PC-9 (cell line): ENCODE results near the gene RFLNA. TPM values are rescaled to one million over a fixed set of nuclear protein-coding genes. Genes with fewer than 3 reads are reported as not detected.

Experiments
- BruUV-seq: library from RNA; stranded (reverse); fragments of 400-500 nt; replicated peaks from 2 replicates; lab custom pipeline; 2021; lab: Mats Ljungman, UMichigan
- CTCF ChIA-PET: fragments of 300-600 bp; sonication (Branson Sonifier 250); formaldehyde crosslinking; loops from one replicate; lab custom pipeline; 2022; ENCODE audit warnings: antibody characterized with exemption; lab: Charles Lee
- POLR2A ChIA-PET: fragments of 300-600 bp; sonication (Branson Sonifier 250); formaldehyde crosslinking; loops from one replicate; lab custom pipeline; 2022; ENCODE audit warnings: antibody characterized with exemption; ENCODE audit not compliant: unreplicated experiment; lab: Charles Lee
- DNase-seq, 2 experiments: peaks; one replicate each; pipeline versions ENCODE4 v3.0.0 to v3.0.0-alpha.2; 2015 to 2022; ENCODE audit warnings: mixed read lengths in 1 of 2
- H2AFZ ChIP-seq: fragments of 200-600 bp; sonication (generic); 2 replicates; pipeline ENCODE4 v1.8.1; 2017; ENCODE audit warnings: antibody characterized with exemption
- H3F3A ChIP-seq: fragments of 200-600 bp; sonication (generic); 2 replicates; pipeline ENCODE4 v1.8.1; 2017; ENCODE audit warnings: antibody characterized with exemption, mild to moderate bottlenecking, low read depth; ENCODE audit not compliant: insufficient read depth
- H3K27ac ChIP-seq: fragments of 200-600 bp; sonication (generic); 2 replicates; pipeline ENCODE4 v1.6.1; 2016; ENCODE audit warnings: mixed run types
- H3K27me3 ChIP-seq: fragments of 200-600 bp; sonication (generic); 2 replicates; pipeline ENCODE4 v1.6.1; 2016; ENCODE audit warnings: low read depth, mixed run types; ENCODE audit not compliant: insufficient read depth
- H3K36me3 ChIP-seq: fragments of 200-600 bp; sonication (generic); 2 replicates; pipeline ENCODE4 v1.6.1; 2016; ENCODE audit warnings: low read depth, mixed run types
- H3K4me1 ChIP-seq: fragments of 200-600 bp; sonication (generic); replicated peaks from 2 replicates; pipeline ENCODE4 v1.6.1; 2016; ENCODE audit warnings: mixed run types; ENCODE audit not compliant: insufficient read depth
- H3K4me2 ChIP-seq: fragments of 200-600 bp; sonication (generic); 2 replicates; pipeline ENCODE4 v1.6.1; 2017; ENCODE audit warnings: mixed run types
- H3K4me3 ChIP-seq: fragments of 200-600 bp; sonication (generic); 2 replicates; pipeline ENCODE4 v1.6.1; 2016; ENCODE audit warnings: mixed run types
- H3K79me2 ChIP-seq: fragments of 200-600 bp; sonication (generic); 2 replicates; pipeline ENCODE4 v1.6.1; 2017; ENCODE audit warnings: low read depth, mixed run types
- H3K9me2 ChIP-seq: fragments of 200-600 bp; sonication (generic); 2 replicates; pipeline ENCODE4 v1.8.1; 2017; ENCODE audit warnings: mild to moderate bottlenecking; ENCODE audit not compliant: insufficient read depth
- H3K9me3 ChIP-seq: fragments of 200-600 bp; sonication (generic); 2 replicates; pipeline ENCODE4 v1.8.1; 2016; ENCODE audit warnings: low read depth; ENCODE audit not compliant: insufficient read depth
- H4K20me1 ChIP-seq: fragments of 200-600 bp; sonication (generic); 2 replicates; pipeline ENCODE4 v1.8.1; 2017; ENCODE audit not compliant: insufficient read depth
- EZH2 ChIP-seq: fragments of 200-600 bp; sonication (generic); IDR thresholded peaks from 2 replicates; pipeline ENCODE4 v1.8.0; 2017; ENCODE audit warnings: antibody characterized with exemption, low read depth
- intact Hi-C: fragments of 100-400 bp; cut with micrococcal nuclease; formaldehyde crosslinking; loops from one replicate; pipeline ENCODE4 v1.10.0; 2022; ENCODE audit not compliant: unreplicated experiment
- total RNA-seq: library from RNA; stranded (reverse); gene quantifications from 2 replicates; pipeline ENCODE4 v1.2.3, GENCODE V29; 2021
- TF ChIP-seq, protein P1 (sequence below): fragments of 200-600 bp; sonication (generic); conservative IDR thresholded peaks from 2 replicates; pipeline ENCODE4 v1.6.1; 2017; ENCODE audit warnings: mixed run types, antibody characterized with exemption, mild to moderate bottlenecking, moderate library complexity

The RFLNA gene
- total RNA-seq, 1 experiment from 2014 or later: not detected

DNA sequence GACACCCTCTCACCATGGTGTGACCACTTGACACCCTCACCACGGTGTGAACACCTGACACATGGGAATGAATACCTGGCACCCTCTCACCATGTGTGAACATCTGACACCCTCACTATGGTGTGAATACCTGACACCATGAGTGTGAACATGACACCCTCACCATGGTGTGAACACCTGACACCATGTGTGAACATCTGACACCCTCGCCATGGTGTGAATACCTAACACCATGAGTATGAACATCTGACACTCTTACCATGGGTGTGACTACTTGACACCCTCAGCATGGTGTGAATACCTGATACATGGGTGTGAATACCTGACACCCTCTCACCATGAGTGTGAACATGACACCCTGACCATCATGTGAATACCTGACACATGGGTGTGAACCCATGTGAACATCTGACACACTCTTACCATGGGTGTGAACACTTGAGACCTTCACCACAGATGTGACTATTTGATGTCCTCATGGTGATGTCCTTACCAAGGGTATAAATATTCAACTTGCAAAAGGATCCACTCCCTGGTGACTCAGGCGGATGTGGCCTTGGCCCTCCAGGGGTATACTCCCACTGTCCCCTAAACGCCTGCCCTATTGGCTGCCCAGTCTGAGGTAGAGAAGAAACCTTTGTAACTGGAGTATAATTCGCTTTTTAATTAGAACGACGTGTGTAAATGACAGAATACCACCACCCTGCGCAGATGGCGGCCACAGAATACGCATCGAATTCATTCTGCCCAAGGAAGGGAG is 29.1 kb downstream of the RFLNA start:
- peaks cover 6% of the 10 kb centered on the region for H4K20me1 ChIP-seq
- no TSS peak for BruUV-seq
- no peaks in the 10 kb centered on the region for H3K9me2 ChIP-seq
- H2AFZ ChIP-seq: no peak overlapping the region
- peaks cover 5% of the 10 kb centered on the region for H3K9me3 ChIP-seq
- ChIA-PET POLR2A (no interaction called here), CTCF (no interaction called here)
- no peak overlapping the region for H3K27ac ChIP-seq
- H3K27me3 ChIP-seq: no peaks in the 10 kb centered on the region
- peaks cover 18% of the 10 kb centered on the region for H3K36me3 ChIP-seq
- H3F3A ChIP-seq: peaks cover 43% of the 10 kb centered on the region; the same call in 1 of the 2 replicates
- H3K4me2 ChIP-seq: no peak overlapping the region
- TF ChIP-seq EZH2: no peak
- TF ChIP-seq, protein P1, sequence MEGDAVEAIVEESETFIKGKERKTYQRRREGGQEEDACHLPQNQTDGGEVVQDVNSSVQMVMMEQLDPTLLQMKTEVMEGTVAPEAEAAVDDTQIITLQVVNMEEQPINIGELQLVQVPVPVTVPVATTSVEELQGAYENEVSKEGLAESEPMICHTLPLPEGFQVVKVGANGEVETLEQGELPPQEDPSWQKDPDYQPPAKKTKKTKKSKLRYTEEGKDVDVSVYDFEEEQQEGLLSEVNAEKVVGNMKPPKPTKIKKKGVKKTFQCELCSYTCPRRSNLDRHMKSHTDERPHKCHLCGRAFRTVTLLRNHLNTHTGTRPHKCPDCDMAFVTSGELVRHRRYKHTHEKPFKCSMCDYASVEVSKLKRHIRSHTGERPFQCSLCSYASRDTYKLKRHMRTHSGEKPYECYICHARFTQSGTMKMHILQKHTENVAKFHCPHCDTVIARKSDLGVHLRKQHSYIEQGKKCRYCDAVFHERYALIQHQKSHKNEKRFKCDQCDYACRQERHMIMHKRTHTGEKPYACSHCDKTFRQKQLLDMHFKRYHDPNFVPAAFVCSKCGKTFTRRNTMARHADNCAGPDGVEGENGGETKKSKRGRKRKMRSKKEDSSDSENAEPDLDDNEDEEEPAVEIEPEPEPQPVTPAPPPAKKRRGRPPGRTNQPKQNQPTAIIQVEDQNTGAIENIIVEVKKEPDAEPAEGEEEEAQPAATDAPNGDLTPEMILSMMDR: no peak
- intact Hi-C loops: loop anchor here (5.0 kb wide), 1 partner anchor 287 kb away; no protein-coding TSS in a partner anchor
- H3K4me1 ChIP-seq: no peaks in the 10 kb centered on the region
- no peaks in the 10 kb centered on the region for H3K79me2 ChIP-seq
- H3K4me3 ChIP-seq: no peak overlapping the region
- no peak for DNase-seq

DNA sequence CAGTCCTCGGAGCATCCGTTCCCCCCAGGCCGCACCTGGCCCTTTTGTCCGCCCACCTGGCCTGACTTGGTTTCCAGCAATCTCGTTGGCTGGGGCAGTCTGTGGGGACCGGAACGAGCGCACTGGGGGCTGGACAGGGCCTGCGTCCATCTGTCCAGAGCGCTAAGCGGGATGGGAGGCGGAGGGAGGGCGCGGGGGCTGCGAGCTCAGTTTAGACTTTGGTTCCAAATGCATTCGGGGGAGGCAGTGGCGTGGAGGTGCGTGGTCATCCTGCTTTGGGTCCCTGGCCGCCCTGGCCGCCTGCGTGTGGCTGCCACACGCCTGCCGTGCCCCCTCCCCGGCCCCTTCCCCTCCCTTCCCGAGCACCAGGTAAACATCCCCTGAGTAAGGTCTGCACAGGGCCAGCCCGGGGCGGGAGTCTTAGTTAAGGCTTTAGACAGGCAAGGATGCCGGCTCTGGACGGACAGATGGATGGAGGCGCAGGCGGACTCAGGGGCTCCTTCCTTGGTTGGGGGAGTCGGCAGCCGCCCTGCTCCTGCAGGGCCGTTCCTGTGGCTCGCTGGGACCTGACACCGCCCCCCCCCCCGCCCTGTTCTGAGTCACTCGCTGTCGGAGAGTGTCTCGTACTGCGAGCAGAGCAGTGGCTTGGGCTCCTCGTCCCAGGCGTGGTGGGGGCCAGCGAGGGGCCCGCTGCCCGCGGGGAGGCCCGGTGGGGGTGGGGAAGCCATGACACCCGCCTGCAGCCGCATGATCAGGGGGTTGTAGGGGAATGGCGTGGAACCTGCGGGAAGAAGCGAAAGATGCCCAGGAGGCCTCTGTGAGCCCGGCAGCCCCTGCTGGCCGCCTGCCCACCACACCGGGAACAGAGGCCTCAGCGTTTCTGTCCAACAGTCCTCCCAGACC is 30.2 kb downstream of the RFLNA start:
- Histone ChIP-seq H2AFZ (no peak overlapping the region), H3K4me3 (no peak overlapping the region), H4K20me1 (peaks cover 6% of the 10 kb centered on the region), H3F3A (peaks cover 48% of the 10 kb centered on the region; the same call in 1 of the 2 replicates), H3K27me3 (no peaks in the 10 kb centered on the region), H3K4me2 (no peak overlapping the region), H3K79me2 (no peaks in the 10 kb centered on the region), H3K9me2 (no peaks in the 10 kb centered on the region), H3K9me3 (peaks cover 5% of the 10 kb centered on the region), H3K4me1 (no peaks in the 10 kb centered on the region), H3K36me3 (peaks cover 21% of the 10 kb centered on the region), H3K27ac (no peak overlapping the region)
- intact Hi-C loops: loop anchor here (5.0 kb wide), 1 partner anchor 288 kb away; no protein-coding TSS in a partner anchor
- no peak for TF ChIP-seq EZH2
- TF ChIP-seq, protein P1: no peak
- no TSS peak for BruUV-seq
- CTCF ChIA-PET: no interaction called here
- POLR2A ChIA-PET: no interaction called here
- no peak for DNase-seq

DNA sequence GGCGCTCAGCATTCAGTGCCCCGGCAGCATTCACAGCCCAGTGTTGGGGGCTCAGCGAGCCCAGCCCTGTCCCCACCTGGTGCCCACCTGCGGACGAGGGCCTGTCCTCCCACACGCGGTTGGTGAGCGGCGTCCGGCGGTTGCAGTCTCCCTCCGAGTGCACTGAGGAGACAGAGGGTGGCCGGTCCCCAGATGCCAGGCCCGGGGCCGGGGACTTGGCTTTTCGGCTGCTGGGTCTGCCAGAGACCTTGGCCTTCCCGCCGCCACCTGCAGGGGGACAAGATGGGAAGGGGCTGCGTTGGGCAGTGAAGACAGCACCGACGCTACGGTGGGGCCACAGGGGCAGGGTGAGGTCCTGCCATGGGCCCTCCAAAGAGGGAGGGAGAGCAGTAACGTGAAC is 31.2 kb downstream of the RFLNA start:
- Histone ChIP-seq H3K79me2 (no peaks in the 10 kb centered on the region), H4K20me1 (peaks cover 5% of the 10 kb centered on the region), H3K4me1 (no peaks in the 10 kb centered on the region), H3K9me2 (no peaks in the 10 kb centered on the region), H3K4me2 (no peak overlapping the region), H3K9me3 (peaks cover 5% of the 10 kb centered on the region), H3K27ac (no peak overlapping the region), H2AFZ (no peak overlapping the region), H3K36me3 (peaks cover 25% of the 10 kb centered on the region), H3F3A (peaks cover 53% of the 10 kb centered on the region; the same call in 1 of the 2 replicates), H3K4me3 (no peak overlapping the region), H3K27me3 (no peaks in the 10 kb centered on the region)
- ChIA-PET POLR2A (no interaction called here), CTCF (no interaction called here)
- intact Hi-C loops: no loop called here
- BruUV-seq: no TSS peak
- DNase-seq: no peak
- TF ChIP-seq, protein P1: no peak
- TF ChIP-seq EZH2: no peak
